Bone marrow (tissue), 2 donors: ENCODE data around the gene ENG.
A peak's percentile ranks its signal among the peaks of the same experiment; 100 is the strongest.
"Not testable (repeated sequence)": the region's sequence is repeated elsewhere in the genome, so short reads cannot be mapped to it uniquely, and the experiment has no call there.

Experiments used
- DNase-seq, 2 donors: peaks; one replicate each; lab custom pipeline; 2025; lab: John Stamatoyannopoulos, UW

Gene ENG

GRCh38 chr9:127844821-127845359 lies 9.6 kb downstream of the ENG start:
- no peak for DNase-seq

GRCh38 chr9:127841087-127841835 lies 13.2 kb downstream of the ENG start:
- DNase-seq, result no peak

- DNase-seq, result peak in 1 of 2 donors; percentile 35
Measured at GRCh38 chr9:127838375-127839078, 15.9 kb downstream of the ENG start.

DNA sequence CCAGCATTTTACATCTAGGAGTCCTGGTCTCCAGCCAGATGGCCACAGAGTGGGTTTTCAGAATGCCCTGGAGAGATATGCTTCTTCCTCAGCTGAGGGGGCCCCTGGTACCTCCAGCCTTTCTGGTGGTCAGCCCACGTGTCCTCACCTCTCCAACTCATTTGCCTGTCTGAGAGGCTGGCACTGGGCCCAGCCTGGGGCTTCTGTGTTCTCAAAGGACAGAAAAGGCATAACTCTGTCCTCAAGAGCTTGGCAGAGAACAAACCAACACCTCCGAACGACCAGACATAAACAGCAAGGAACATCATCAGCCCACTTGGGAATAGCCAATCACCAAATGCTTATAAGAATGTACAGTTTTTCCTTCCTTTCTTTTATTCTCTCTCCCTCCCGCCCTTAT lies 17.1 kb downstream of the ENG start:
- DNase-seq, result no peak

- not testable (repeated sequence) for DNase-seq
Measured at GRCh38 chr9:127836561-127836960, 17.9 kb downstream of the ENG start.

- DNase-seq, result peak; percentile 71 to 92
Measured at GRCh38 chr9:127835991-127836516, 18.4 kb downstream of the ENG start.

GRCh38 chr9:127833555-127833954 lies 20.9 kb downstream of the ENG start:
- peak in 1 of 2 donors; percentile 22 for DNase-seq

- no peak for DNase-seq
Measured at GRCh38 chr9:127832248-127832647, 22.2 kb downstream of the ENG start.

GRCh38 chr9:127829205-127829906 lies 25.1 kb downstream of the ENG start:
- no peak for DNase-seq

DNA sequence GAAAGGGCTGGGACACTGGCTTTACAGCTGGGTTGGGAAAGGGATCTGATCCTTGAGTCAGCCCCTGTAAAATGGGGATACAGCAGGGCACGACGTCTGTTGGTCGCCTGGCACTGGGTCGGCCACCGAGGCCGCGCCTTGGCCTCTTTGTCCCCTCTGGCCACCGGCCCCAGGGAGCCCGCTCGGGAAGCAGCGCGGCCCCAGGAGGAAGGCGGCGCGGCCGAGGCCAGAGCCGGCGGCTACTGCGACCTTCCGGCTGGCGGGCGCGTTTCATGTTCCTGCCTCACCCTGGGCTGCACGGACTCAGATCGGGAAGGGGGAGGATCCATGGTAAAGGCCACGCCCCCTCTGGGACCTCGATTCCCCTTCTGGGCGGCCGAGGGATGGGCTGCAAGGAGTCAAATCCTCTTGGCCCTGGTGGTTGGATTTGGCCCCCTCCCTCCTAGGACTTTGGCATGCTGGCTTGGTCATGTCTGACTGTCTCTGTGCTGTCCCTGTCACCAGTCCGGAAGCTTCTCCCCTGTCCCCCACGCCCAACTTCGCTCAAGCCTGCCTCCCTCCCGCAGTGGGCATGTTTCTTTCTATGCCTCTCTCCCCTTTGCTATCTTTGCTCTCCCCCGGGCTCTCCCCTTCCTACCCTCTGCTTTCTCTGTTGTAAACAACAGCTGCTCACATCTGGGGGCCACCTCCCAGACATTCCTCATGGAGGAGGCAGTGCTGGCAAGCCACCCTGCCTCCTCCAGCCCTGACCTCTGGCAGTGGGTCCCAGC lies 26.0 kb downstream of the ENG start:
- DNase-seq, result no peak

GRCh38 chr9:127826253-127826913 lies 28.1 kb downstream of the ENG start:
- DNase-seq, result no peak

DNA sequence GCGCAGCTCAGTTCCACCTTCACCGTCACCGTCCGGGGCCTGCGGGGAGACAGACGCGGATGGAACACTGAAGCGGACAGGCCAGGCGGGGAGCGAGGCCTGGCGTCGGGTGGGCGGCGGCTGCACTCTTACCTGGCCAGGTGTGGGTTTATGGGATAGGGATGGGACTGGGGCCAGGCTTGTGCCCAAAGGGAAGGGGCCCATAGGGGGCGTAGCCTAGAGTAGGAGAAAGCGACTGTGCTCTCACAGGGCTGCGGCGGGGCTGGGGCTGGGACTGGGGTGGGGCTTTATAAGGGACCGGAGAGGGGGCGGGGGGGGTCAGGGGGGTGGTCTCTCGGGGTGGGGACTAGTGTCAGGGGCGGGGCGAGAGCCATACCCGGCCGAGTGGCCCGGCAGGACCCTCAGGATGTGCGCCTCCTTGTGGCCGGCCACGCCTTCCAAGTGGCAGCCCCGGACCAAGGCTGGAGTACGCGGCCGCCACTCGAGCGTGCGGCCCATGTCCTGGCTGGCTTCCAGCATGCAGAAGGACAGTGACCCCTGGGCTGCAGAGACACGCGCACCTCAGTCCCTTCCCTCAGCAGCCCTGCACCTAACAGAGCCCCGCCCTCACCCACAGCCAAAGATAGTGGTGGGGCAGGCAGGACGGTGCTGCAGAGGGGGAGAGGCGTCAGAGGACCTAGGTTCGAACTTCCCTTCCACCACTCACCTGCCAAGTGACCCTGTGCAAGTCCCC lies 29.0 kb downstream of the ENG start:
- no peak for DNase-seq

DNA sequence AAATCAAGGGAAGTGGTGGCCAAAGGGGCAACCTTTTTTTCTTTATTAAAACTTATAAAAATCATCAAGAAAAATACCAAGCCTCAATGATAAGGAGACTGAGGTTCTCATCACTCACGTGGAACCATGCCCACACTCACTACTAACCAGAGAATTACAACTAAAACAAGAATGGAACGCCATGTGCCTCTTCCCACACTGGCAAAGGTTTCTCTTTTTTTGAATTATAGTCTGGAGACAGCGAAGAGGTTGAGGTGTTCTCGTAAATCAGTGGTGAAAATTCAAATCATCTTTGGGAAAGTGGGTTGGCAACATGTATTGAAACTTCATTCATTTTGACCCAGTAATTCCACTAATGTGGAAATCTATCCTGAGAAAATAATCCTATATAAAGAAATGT lies 32.4 kb downstream of the ENG start:
- DNase-seq, result no peak

DNA sequence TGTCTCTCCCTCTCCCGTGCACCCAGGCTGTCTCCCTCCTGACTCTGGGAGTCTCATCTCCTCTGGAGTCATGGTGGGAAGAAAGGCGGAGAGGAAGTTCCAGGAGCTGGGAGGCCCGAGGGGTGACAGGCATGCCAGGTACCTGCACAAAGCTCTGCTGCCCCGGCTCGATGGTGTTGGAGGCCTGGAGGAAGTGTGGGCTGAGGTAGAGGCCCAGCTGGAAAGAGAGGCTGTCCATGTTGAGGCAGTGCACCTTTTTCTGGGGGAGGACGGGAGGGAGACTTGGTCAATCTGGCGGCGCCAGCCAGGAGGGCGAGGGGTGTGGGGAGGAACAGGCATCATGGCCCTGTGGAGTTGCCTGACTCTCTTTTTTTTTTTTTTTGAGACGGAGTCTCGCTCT lies 35.9 kb downstream of the ENG start:
- DNase-seq, result no peak

- DNase-seq, result no peak
Measured at GRCh38 chr9:127817881-127818434, 36.5 kb downstream of the ENG start.

GRCh38 chr9:127816728-127817127 lies 37.7 kb downstream of the ENG start:
- DNase-seq, result no peak

GRCh38 chr9:127816362-127816725 lies 38.1 kb downstream of the ENG start:
- DNase-seq, result no peak

GRCh38 chr9:127815512-127816361 lies 38.7 kb downstream of the ENG start:
- DNase-seq, result no peak
